GM10248 (cell line): ENCODE results near the gene NCL.

Experiments used
- CTCF ChIA-PET: fragments of 300-600 bp; sonication (Branson Sonifier 250); formaldehyde crosslinking; extraction: SDS; loops from one replicate; lab custom pipeline; 2021; ENCODE audit warnings: antibody characterized with exemption; lab: Yijun Ruan, JAX
- POLR2A ChIA-PET: fragments of 350-650 bp; sonication (Branson Sonifier 250); formaldehyde crosslinking; extraction: SDS; loops from one replicate; lab custom pipeline; 2020; ENCODE audit warnings: antibody characterized with exemption; lab: Yijun Ruan, JAX
- DNase-seq: peaks from one replicate; pipeline ENCODE4 v3.0.0; 2012; ENCODE audit errors: extremely low spot score
- TF ChIP-seq, protein P1 (sequence below): IDR thresholded peaks from 2 replicates; pipeline ENCODE4 v1.5.1; 2012; ENCODE audit warnings: mild to moderate bottlenecking, low read depth; ENCODE audit errors: extremely low read depth, missing control alignments, control extremely low read depth

NCL gene

DNA sequence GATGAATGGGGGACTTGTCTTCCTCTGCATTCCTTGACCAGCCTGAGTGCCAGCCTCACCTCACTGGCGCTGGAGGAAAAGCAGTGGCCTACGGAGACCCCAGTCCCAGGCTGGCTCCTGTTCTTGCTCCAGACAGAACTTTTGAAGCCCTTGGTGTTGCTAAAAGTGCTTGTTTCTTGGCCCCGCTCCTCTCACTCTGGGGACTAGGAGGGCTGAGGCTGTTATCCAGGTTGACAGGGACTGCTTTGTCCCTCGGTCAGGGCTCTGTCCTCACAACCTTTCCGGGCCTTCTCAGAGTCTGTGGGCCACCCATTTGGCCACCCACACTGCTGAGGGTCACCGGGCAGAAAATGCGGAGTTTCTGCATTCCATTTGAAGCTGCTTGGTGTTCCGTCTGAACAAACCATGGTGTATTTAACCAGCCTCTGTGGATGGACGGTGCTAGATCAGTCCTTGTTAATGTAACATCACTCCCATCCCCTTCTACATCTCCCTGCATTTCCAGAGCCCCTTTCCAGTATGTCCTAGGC is 43.2 kb downstream of the NCL start:
- TF ChIP-seq, protein P1, sequence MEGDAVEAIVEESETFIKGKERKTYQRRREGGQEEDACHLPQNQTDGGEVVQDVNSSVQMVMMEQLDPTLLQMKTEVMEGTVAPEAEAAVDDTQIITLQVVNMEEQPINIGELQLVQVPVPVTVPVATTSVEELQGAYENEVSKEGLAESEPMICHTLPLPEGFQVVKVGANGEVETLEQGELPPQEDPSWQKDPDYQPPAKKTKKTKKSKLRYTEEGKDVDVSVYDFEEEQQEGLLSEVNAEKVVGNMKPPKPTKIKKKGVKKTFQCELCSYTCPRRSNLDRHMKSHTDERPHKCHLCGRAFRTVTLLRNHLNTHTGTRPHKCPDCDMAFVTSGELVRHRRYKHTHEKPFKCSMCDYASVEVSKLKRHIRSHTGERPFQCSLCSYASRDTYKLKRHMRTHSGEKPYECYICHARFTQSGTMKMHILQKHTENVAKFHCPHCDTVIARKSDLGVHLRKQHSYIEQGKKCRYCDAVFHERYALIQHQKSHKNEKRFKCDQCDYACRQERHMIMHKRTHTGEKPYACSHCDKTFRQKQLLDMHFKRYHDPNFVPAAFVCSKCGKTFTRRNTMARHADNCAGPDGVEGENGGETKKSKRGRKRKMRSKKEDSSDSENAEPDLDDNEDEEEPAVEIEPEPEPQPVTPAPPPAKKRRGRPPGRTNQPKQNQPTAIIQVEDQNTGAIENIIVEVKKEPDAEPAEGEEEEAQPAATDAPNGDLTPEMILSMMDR = no peak
- POLR2A ChIA-PET = no interaction called here
- no peak for DNase-seq
- CTCF ChIA-PET = interaction anchor here (0.9 to 4.9 kb wide), 4 partner anchors 9 to 194 kb away, joined by 3 to 34 read pairs (median 4); no protein-coding TSS in a partner anchor

DNA sequence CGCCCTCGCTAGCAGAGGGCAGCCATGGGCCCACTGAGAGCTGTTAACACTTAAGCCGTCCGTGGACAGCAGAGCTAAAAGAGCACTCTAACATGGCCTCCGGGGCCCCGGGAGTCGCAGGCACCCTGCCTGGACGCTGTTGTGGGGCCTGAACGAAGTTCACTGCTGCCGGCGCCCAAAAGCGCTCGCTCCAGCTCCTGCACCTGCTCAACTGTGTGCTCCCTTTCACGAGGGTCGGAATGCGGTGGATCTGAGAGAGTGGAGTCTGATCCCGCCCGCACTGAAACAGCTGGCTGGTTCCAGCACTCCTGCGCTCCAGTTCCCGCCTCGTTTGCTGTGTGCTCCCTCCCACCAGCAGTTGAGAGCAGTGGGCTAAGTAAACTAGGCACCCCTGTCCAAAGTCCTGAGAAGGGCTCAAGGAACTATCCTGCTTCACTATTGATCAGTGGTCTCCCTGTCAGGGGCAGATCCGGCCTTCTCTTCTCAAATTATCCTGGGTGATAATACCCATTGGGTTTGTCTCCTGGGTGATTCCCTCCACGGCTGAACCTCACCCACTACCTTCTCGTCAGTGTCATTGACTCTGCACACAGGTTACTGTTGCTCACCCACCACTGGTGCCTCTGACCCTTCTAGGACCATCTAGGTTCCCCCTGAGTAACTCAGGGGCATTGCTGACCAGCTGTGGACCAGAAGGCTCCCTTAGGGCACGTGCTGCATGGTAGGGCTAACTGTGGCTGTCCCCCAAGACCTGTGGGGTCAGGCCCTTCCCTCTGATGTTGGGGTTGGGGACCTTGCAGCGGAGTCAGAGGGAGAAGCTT is 45.3 kb downstream of the NCL start:
- TF ChIP-seq, protein P1 = no peak

DNA sequence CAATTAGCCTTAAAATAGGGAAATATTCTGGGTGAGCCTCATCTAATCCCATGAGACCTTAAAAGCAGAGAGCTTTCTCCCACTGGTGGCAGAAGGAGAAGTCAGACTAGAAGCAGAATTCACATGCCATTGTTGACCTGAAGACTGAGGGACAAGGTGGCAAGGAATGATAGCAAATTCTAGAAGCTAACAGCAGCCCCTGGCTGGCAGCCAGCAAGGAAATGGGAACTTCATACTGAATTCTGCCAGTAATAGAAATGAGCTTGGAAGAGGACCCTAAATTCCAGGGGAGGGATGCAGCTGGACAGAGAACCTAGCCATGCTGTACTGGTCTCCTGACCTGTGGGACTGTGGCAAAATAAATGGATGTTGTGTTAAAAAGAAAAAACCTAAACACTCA is 49.3 kb downstream of the NCL start:
- no peak for DNase-seq
- TF ChIP-seq, protein P1 = no peak
- ChIA-PET POLR2A (no interaction called here), CTCF (interaction anchor here (1.3 to 4.4 kb wide), 4 partner anchors 8 to 311 kb away, joined by 4 to 34 read pairs (median 14); no protein-coding TSS in a partner anchor)

More for the DNA sequence above, 45.3 kb downstream of the NCL start:
- ChIA-PET POLR2A (interaction anchor here (1.2 kb wide), 1 partner anchor 34 kb away, joined by 4 read pairs; no protein-coding TSS in a partner anchor), CTCF (interaction anchor here (1.1 to 4.4 kb wide), 4 partner anchors 12 to 432 kb away, joined by 3 to 34 read pairs (median 4); no protein-coding TSS in a partner anchor)
- no peak for DNase-seq

DNA sequence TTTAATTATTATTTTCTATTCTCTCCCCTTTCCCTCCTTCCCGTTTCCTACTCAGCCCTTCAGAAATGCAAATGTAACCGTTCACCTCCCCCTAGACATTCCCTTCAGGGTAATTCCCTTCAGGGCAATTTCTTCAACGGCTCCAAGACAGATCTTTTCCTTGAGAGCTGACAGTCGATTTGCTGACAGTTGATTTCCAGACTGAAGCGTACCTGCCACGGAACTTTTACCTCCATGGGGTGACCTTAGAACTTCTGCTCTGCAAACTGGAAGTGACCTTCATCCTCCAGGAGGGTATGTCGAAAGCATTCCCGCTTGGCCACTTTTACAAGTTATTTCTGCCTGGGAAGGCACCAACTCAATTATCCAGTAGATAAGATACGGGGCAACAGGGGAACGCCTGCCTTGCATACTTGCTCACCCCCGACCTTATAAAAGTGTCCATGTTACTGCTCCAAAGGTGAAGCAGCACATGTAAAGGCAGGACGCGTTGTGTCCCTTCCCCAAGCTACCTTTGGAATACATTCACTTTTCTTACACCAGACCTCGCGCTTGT is 50.3 kb downstream of the NCL start:
- DNase-seq = no peak
- TF ChIP-seq, protein P1 = no peak
- CTCF ChIA-PET = interaction anchor here (1.0 to 11.3 kb wide), 11 partner anchors 8 to 427 kb away, joined by 3 to 152 read pairs (median 11); no protein-coding TSS in a partner anchor

DNA sequence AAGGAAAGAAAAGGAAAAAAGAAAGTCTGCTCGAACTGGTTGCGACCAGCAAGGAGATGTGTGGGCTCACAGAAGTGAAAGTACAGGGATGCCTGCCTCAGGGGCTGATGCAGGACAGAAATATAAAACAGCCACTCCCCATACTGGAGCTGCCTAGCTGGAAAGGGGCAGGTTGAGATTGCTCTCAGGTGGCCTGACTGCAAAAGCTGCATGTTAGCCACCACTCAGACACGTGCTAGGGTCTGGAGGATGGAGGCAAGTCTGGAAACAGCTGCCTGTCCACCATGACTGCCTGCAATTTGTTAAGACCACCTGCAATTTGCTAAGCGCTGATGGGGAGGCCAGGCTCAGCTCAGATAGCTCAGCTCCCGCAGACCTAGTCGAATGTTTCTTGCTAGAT is 50.8 kb downstream of the NCL start:
- CTCF ChIA-PET = interaction anchor here (1.0 to 11.3 kb wide), 19 partner anchors 8 to 579 kb away, joined by 3 to 152 read pairs (median 8); no protein-coding TSS in a partner anchor
- POLR2A ChIA-PET = no interaction called here
- DNase-seq = no peak
- TF ChIP-seq, protein P1 = no peak

More for the DNA sequence above, 50.3 kb downstream of the NCL start:
- POLR2A ChIA-PET = no interaction called here

DNA sequence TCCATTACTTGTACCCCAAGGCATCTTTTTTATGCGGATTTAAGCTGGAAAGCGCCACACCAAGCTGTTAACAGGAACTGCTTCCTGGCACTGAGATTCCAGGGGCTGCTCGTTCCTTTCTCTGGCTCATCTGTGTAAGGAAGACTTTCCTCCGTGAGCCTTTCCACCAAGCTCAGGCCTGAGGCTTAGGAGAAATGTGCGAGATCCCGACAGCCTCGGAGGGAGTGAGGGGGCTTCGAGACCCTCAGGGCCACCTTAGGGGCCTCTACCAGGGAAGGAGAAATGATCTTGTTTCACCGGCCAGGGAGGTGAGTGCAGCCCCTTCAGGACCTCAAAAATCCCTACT is 51.7 kb downstream of the NCL start:
- POLR2A ChIA-PET = interaction anchor here (0.5 to 1.4 kb wide), 2 partner anchors 38 to 52 kb away, joined by 3 read pairs; partner anchors contain the start of gene NCL
- CTCF ChIA-PET = interaction anchor here (0.7 to 11.3 kb wide), 47 partner anchors 9 to 588 kb away, joined by 3 to 152 read pairs (median 4); partner anchors contain the start of genes B3GNT7, ITM2C and NCL

More for the DNA sequence above, 51.7 kb downstream of the NCL start:
- DNase-seq = no peak
- TF ChIP-seq, protein P1 = no peak
